ENCODE data around the gene CEL. TPM values are rescaled to one million over a fixed set of nuclear protein-coding genes. Genes with fewer than 3 reads are reported as not detected.
"Not testable (repeated sequence)": the region's sequence is repeated elsewhere in the genome, so short reads cannot be mapped to it uniquely, and the experiment has no call there.

Gene CEL
- total and polyA plus RNA-seq, 2 donors (not counting 3 experiments of a cell fraction or from before 2014, with no cell fraction given), result 0.92 to 1.1 TPM

- intact Hi-C loops (cut with micrococcal nuclease) (no loop called here), dilution Hi-C loops (cut with MboI; ENCODE audit: extremely low pct_ligation_motif_present, low sequenced_read_pairs) (no loop called here)
- H3K36me3 ChIP-seq (ENCODE audit: control insufficient read depth in 2 of 2, extremely low read depth in 1 of 2, insufficient read depth in 2 of 2, low read length in 2 of 2), result no peaks in the 10 kb centered on the region
- CTCF ChIA-PET, result interaction anchor here (1.3 to 1.6 kb wide), 2 partner anchors 16 to 64 kb away, joined by 4 to 6 read pairs; no protein-coding TSS in a partner anchor
- H3K27me3 ChIP-seq (ENCODE audit: control insufficient read depth in 2 of 2, insufficient read depth in 2 of 2, low read length in 2 of 2), result peaks cover 8 to 11% of the 10 kb centered on the region in 2 experiments
- H3K9me3 ChIP-seq (replicated peaks; ENCODE audit: control insufficient read depth, insufficient read depth, low read length), result no peaks in the 10 kb centered on the region
- H2AFZ ChIP-seq (ENCODE audit: low read depth, low read length), result no peak overlapping the region
- FAIRE-seq (no peak), DNase-seq (ENCODE audit: low read depth, low spot score) (no peak)
- H3K79me2 ChIP-seq (ENCODE audit: control insufficient read depth, insufficient read depth, low read length), result no peaks in the 10 kb centered on the region
- POLR2A ChIA-PET, result no interaction called here
- H3K4me3 ChIP-seq (replicated peaks in 1 of 3; ENCODE audit: insufficient read depth in 1 of 3, low read depth in 1 of 3, low read length in 3 of 3), result no peak overlapping the region
- no peaks in the 10 kb centered on the region for H3K9me1 ChIP-seq (replicated peaks; ENCODE audit: control insufficient read depth, extremely low read depth, insufficient read depth, low read length)
- H4K20me1 ChIP-seq (replicated peaks; ENCODE audit: control insufficient read depth, extremely low read depth, insufficient read depth, low read length), result no peaks in the 10 kb centered on the region
- TF ChIP-seq POLR2A (IDR thresholded peaks at IDR 0.05; ENCODE audit: low read depth, low read length) (no peak), GATA2 (IDR thresholded peaks at IDR 0.05; ENCODE audit: insufficient read depth, insufficient read length, low read depth, low read length) (no peak), FOS (IDR thresholded peaks at IDR 0.05; ENCODE audit: borderline replicate concordance, insufficient read depth, low read length) (no peak), MAX (IDR thresholded peaks at IDR 0.05; ENCODE audit: insufficient read depth, insufficient read length) (no peak), POLR2AphosphoS5 (IDR thresholded peaks at IDR 0.05; ENCODE audit: insufficient read depth, low read depth, low read length) (no peak), EZH2 (IDR thresholded peaks at IDR 0.05; ENCODE audit: borderline replicate concordance, low read depth, low read length, severe bottlenecking) (no peak)
- H3K4me2 ChIP-seq (ENCODE audit: insufficient read depth, low read length), result no peak overlapping the region
- H3K27ac ChIP-seq (ENCODE audit: insufficient read depth, low read depth, low read length), result no peak overlapping the region
- no peaks in the 10 kb centered on the region for H3K4me1 ChIP-seq (ENCODE audit: control insufficient read depth, extremely low read depth, insufficient read depth, low read length)
- no peak overlapping the region for H3K9ac ChIP-seq (replicated peaks; ENCODE audit: extremely low read depth, insufficient read depth, low read length)
- no TSS peak for BruUV-seq (replicated peaks)
Measured at GRCh38 chr9:133080161-133080560, 18.4 kb downstream of the CEL start.

- H3K9ac ChIP-seq (replicated peaks; ENCODE audit: extremely low read depth, insufficient read depth, low read length); intact Hi-C loops (cut with micrococcal nuclease); H3K36me3 ChIP-seq (ENCODE audit: control insufficient read depth in 2 of 2, extremely low read depth in 1 of 2, insufficient read depth in 2 of 2, low read length in 2 of 2); CTCF ChIA-PET; H3K27ac ChIP-seq (ENCODE audit: insufficient read depth, low read depth, low read length); H3K9me1 ChIP-seq (replicated peaks; ENCODE audit: control insufficient read depth, extremely low read depth, insufficient read depth, low read length); BruUV-seq (replicated peaks); H3K4me3 ChIP-seq (replicated peaks in 1 of 3; ENCODE audit: insufficient read depth in 1 of 3, low read depth in 1 of 3, low read length in 3 of 3); H4K20me1 ChIP-seq (replicated peaks; ENCODE audit: control insufficient read depth, extremely low read depth, insufficient read depth, low read length); POLR2A ChIA-PET; H3K4me2 ChIP-seq (ENCODE audit: insufficient read depth, low read length); H2AFZ ChIP-seq (ENCODE audit: low read depth, low read length); H3K9me3 ChIP-seq (replicated peaks; ENCODE audit: control insufficient read depth, insufficient read depth, low read length); DNase-seq (ENCODE audit: low read depth, low spot score); H3K4me1 ChIP-seq (ENCODE audit: control insufficient read depth, extremely low read depth, insufficient read depth, low read length); H3K79me2 ChIP-seq (ENCODE audit: control insufficient read depth, insufficient read depth, low read length); dilution Hi-C loops (cut with MboI; ENCODE audit: extremely low pct_ligation_motif_present, low sequenced_read_pairs): not testable (repeated sequence)
- FAIRE-seq, result peak; percentile 31
- H3K27me3 ChIP-seq (ENCODE audit: control insufficient read depth in 2 of 2, insufficient read depth in 2 of 2, low read length in 2 of 2), result peaks cover 8 to 11% of the 10 kb centered on the region in 2 experiments
Measured at GRCh38 chr9:133080786-133081779, 19.3 kb downstream of the CEL start.

GRCh38 chr9:133081957-133082644, 20.3 kb downstream of the CEL start:
- H3K9me1 ChIP-seq (replicated peaks; ENCODE audit: control insufficient read depth, extremely low read depth, insufficient read depth, low read length); H3K79me2 ChIP-seq (ENCODE audit: control insufficient read depth, insufficient read depth, low read length); H3K27ac ChIP-seq (ENCODE audit: insufficient read depth, low read depth, low read length); dilution Hi-C loops (cut with MboI; ENCODE audit: extremely low pct_ligation_motif_present, low sequenced_read_pairs); H3K9me3 ChIP-seq (replicated peaks; ENCODE audit: control insufficient read depth, insufficient read depth, low read length); H2AFZ ChIP-seq (ENCODE audit: low read depth, low read length); BruUV-seq (replicated peaks); DNase-seq (ENCODE audit: low read depth, low spot score); FAIRE-seq; H3K36me3 ChIP-seq (ENCODE audit: control insufficient read depth in 2 of 2, extremely low read depth in 1 of 2, insufficient read depth in 2 of 2, low read length in 2 of 2); intact Hi-C loops (cut with micrococcal nuclease); H3K4me2 ChIP-seq (ENCODE audit: insufficient read depth, low read length); POLR2A ChIA-PET; H3K4me1 ChIP-seq (ENCODE audit: control insufficient read depth, extremely low read depth, insufficient read depth, low read length); H3K9ac ChIP-seq (replicated peaks; ENCODE audit: extremely low read depth, insufficient read depth, low read length); CTCF ChIA-PET; H3K4me3 ChIP-seq (replicated peaks in 1 of 3; ENCODE audit: insufficient read depth in 1 of 3, low read depth in 1 of 3, low read length in 3 of 3); H4K20me1 ChIP-seq (replicated peaks; ENCODE audit: control insufficient read depth, extremely low read depth, insufficient read depth, low read length): not testable (repeated sequence)
- H3K27me3 ChIP-seq (ENCODE audit: control insufficient read depth in 2 of 2, insufficient read depth in 2 of 2, low read length in 2 of 2), result peaks cover 8 to 11% of the 10 kb centered on the region in 2 experiments

All from endothelial cell of umbilical vein (primary cell).